Body of pancreas (tissue), 4 donors: Measurements from ENCODE around the gene EPRS1. TPM values are rescaled to one million over a fixed set of nuclear protein-coding genes. Genes with fewer than 3 reads are reported as not detected.

ENCODE experiments used
- ATAC-seq: fragments of 150-250 bp; one replicate; pipeline ENCODE4 v1.9.1; 2016
- DNase-seq, 4 donors: peaks; one replicate each; pipeline ENCODE4 v3.0.0-alpha.2; 2019
- H3K27ac ChIP-seq, 4 donors: fragments of 200-600 bp; sonication (generic); 1 replicate in 3 of 4; 2 replicates in 1 of 4; pipeline versions ENCODE4 v1.5.1 to v1.6.1; 2016 to 2019; ENCODE audit warnings: mild to moderate bottlenecking in 1 of 4, mixed read lengths in 1 of 4, moderate library complexity in 1 of 4
- H3K27me3 ChIP-seq, 2 donors: fragments of 200-600 bp; sonication (generic); one replicate each; pipeline ENCODE4 v1.6.0; 2016; ENCODE audit warnings: mild to moderate bottlenecking in 1 of 2
- H3K36me3 ChIP-seq, 2 donors: fragments of 200-600 bp; sonication (generic); replicated peaks in 1 of 2; 2 replicates each; pipeline ENCODE4 v1.5.1; 2016; ENCODE audit warnings: low read depth in 2 of 2; ENCODE audit not compliant: insufficient read depth in 1 of 2
- H3K4me1 ChIP-seq: fragments of 200-600 bp; sonication (generic); one replicate; pipeline ENCODE4 v1.6.0; 2016
- H3K4me3 ChIP-seq, 2 donors: fragments of 200-600 bp; sonication (generic); 1 replicate in 1 of 2; 2 replicates in 1 of 2; pipeline ENCODE4 v1.5.1; 2016 to 2019
- H3K9me3 ChIP-seq, 3 donors: fragments of 200-600 bp; sonication (generic); 1 replicate in 2 of 3; 2 replicates in 1 of 3; pipeline ENCODE4 v1.5.1; 2016
- CTCF ChIP-seq, 7 experiments: fragments of 450-650 bp in 4 of 7; fragments of 200-600 bp in 3 of 7; sonication (generic) in 3 of 7; IDR thresholded peaks; one replicate each; pipeline ENCODE4 v1.5.1; 2016 to 2019; ENCODE audit warnings: antibody characterized with exemption in 7 of 7
- POLR2A ChIP-seq, 3 donors: fragments of 450-650 bp; IDR thresholded peaks; one replicate each; pipeline ENCODE4 v1.6.1; 2016; ENCODE audit warnings: antibody characterized with exemption in 3 of 3, mild to moderate bottlenecking in 2 of 3
- WGBS, 2 donors: methylation state at CpG; one replicate each; pipeline ENCODE4 v1.1.5; 2017; 5-methylcytosine and 5-hydroxymethylcytosine counted together
- intact Hi-C: fragments of 100-400 bp; cut with DNase I; formaldehyde crosslinking; loops from one replicate; pipeline ENCODE4 v1.15.1; 2023
- total RNA-seq, 2 donors: library from RNA; depleted of rRNA; stranded (reverse); fragments of >200 nt; gene quantifications; one replicate each; pipeline ENCODE4 v1.1.0, GENCODE V29; 2016

The EPRS1 gene
- total RNA-seq, 2 donors from 2014 or later, result 33.0 to 37.6 TPM

- Histone ChIP-seq H3K27me3 (no peaks in the 10 kb centered on the region), H3K27ac (no peak overlapping the region), H3K4me3 (no peak overlapping the region), H3K9me3 (no peaks in the 10 kb centered on the region), H3K36me3 (peaks cover 6 to 19% of the 10 kb centered on the region in 2 donors), H3K4me1 (no peaks in the 10 kb centered on the region)
- intact Hi-C loops, result no loop called here
- ATAC-seq, result no peak
- WGBS, 2 donors, result 81 to 98% methylated on average over 4 of the region's 4 CpGs
- DNase-seq, result no peak
- TF ChIP-seq POLR2A (IDR thresholded peaks at IDR 0.05) (no peak), CTCF (IDR thresholded peaks at IDR 0.05) (no peak)
Observed at GRCh38 chr1:219999821-220000220, 46.5 kb downstream of the EPRS1 start.

Other genes starting within 250 kb of the EPRS1 start
- under 1 TPM in 1 of 2 donors, not detected in 1; 0.52 TPM for gene SLC30A10, start 117.9 kb downstream of the EPRS1 start, total RNA-seq
- 10 to 100 TPM in 1 of 2 donors, 1 to 10 TPM in 1; 4.3 to 12.2 TPM for gene BPNT1, start 43.3 kb upstream of the EPRS1 start, total RNA-seq
- 10 to 100 TPM; 32.7 to 40.2 TPM for gene IARS2, start 47.6 kb upstream of the EPRS1 start, total RNA-seq
- gene RAB3GAP2, start 225.9 kb upstream of the EPRS1 start, total RNA-seq, result 10 to 100 TPM; 14.5 to 17.5 TPM